GM13977 (cell line): Measurements from ENCODE around the gene LRRC14B.
"Not testable (repeated sequence)": the region's sequence is repeated elsewhere in the genome, so short reads cannot be mapped to it uniquely, and the experiment has no call there.

Experiments
- DNase-seq: peaks from one replicate; pipeline ENCODE4 v3.0.0; 2012; ENCODE audit warnings: low spot score
- in situ Hi-C: fragments of 300-500 bp; cut with MboI; formaldehyde crosslinking; loops from one replicate; pipeline ENCODE4 v1.12.0; 2022; ENCODE audit warnings: low sequenced_read_pairs, low pct_unique_long_range_greater_than_20kb, mixed read lengths, inconsistent platforms; ENCODE audit not compliant: unreplicated experiment
- TF ChIP-seq, protein P1 (sequence below): IDR thresholded peaks from 2 replicates; pipeline ENCODE4 v1.5.1; 2012; ENCODE audit warnings: mild to moderate bottlenecking, control low read depth; ENCODE audit not compliant: insufficient read depth; ENCODE audit errors: extremely low read depth, missing control alignments

LRRC14B gene

DNA sequence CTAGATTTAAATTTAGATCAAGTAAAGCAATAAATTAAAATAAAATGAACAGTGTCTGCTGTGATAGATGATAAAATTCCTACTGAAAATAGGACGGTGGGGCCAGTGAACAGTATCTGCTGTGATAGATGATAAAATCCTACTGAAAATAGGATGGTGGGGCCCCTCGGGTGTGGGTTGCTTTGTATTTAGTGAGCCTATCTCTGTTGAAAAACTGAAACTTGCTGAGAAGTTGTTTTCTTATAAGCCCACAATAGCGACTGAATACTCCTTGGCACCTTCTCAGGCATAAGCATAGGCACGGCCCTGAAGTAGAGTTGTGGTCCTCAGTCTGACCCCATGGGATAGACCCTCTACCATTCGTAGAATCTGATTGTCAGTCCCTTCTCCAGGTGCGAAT lies 32.5 kb downstream of the LRRC14B start:
- no peak for DNase-seq
- TF ChIP-seq, protein P1, sequence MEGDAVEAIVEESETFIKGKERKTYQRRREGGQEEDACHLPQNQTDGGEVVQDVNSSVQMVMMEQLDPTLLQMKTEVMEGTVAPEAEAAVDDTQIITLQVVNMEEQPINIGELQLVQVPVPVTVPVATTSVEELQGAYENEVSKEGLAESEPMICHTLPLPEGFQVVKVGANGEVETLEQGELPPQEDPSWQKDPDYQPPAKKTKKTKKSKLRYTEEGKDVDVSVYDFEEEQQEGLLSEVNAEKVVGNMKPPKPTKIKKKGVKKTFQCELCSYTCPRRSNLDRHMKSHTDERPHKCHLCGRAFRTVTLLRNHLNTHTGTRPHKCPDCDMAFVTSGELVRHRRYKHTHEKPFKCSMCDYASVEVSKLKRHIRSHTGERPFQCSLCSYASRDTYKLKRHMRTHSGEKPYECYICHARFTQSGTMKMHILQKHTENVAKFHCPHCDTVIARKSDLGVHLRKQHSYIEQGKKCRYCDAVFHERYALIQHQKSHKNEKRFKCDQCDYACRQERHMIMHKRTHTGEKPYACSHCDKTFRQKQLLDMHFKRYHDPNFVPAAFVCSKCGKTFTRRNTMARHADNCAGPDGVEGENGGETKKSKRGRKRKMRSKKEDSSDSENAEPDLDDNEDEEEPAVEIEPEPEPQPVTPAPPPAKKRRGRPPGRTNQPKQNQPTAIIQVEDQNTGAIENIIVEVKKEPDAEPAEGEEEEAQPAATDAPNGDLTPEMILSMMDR = no peak
- in situ Hi-C loops = no loop called here

DNA sequence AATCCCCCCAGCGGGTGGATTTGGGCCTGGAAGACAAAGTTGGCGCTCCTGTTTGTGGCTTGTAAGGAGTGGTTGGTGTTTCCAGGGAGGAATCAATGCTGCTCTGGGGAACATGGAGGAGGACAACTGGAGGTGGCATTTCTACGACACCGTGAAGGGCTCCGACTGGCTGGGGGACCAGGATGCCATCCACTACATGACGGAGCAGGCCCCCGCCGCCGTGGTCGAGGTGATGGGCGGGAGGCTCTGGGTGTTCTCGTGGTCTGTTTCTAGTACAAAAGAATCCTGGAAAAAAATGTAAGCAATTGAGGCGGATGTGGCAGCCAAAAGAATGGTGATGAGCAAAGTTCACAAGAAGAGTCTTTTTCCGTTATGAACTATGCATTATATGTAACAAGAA lies 34.0 kb downstream of the LRRC14B start:
- DNase-seq = no peak
- in situ Hi-C loops = no loop called here
- TF ChIP-seq, protein P1 = no peak

DNA sequence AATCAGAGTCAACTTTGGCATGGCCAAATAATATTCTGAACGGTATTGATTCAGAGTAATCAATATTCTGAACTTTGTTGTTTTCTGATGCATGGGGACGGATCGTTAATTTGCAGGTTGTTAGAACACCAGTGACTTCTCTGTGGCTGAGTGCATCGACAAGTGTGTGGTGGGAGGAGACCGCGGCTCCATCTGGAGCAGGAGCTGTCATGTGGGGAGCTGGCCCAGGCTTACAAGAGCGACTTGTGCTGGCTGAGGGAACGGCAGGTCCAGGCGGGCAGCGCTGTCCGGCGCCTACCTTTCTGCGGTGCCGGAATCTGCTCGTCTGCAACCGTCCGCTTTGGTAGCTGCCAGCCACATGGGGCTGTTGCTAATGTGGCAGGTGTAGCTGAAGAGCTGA lies 36.1 kb downstream of the LRRC14B start:
- DNase-seq, in situ Hi-C loops: not testable (repeated sequence)

GRCh38 chr5:228886-229285 lies 37.6 kb downstream of the LRRC14B start:
- in situ Hi-C loops = no loop called here
- no peak for DNase-seq
- TF ChIP-seq, protein P1 = no peak

DNA sequence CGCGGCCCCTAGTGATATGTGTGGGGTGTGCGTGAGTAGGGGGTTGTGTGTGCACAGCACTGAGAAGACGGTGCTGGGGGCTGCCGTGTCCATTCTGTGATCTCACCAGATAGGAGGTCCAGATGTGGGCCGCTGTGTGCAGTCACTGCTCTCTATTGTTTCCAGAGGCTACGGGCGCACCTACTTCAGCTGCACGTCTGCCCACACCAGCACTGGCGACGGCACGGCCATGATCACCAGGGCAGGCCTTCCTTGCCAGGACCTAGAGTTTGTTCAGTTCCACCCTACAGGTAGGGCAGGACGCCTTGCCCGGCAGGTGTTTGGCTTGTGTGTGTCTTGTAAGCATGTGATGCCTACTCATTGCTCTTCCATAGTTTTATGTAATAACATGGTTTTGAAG lies 39.4 kb downstream of the LRRC14B start:
- TF ChIP-seq, protein P1 = no peak
- in situ Hi-C loops = no loop called here

GRCh38 chr5:231661-232060 lies 40.4 kb downstream of the LRRC14B start:
- TF ChIP-seq, protein P1 = no peak

More for the DNA sequence above, 39.4 kb downstream of the LRRC14B start:
- DNase-seq = no peak

DNA sequence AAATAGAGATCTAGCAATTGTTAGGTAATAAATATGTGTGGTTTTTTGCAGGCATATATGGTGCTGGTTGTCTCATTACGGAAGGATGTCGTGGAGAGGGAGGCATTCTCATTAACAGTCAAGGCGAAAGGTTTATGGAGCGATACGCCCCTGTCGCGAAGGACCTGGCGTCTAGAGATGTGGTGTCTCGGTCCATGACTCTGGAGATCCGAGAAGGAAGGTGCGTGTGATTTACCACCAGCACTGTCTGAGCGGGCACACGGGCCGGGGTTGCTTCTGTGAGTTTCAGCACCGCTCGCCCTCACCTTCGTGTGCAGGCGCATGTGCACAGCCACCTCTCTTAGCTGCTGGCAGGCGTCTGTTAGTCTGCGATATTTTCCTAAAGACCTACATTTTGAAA lies 42.1 kb downstream of the LRRC14B start:
- DNase-seq, in situ Hi-C loops: not testable (repeated sequence)

More at GRCh38 chr5:231661-232060, 40.4 kb downstream of the LRRC14B start:
- no peak for DNase-seq
- in situ Hi-C loops = no loop called here

- DNase-seq = no peak
- TF ChIP-seq, protein P1 = no peak
- in situ Hi-C loops = no loop called here
These were observed 43.2 kb downstream of the LRRC14B start for GRCh38 chr5:234450-234849.

- DNase-seq, in situ Hi-C loops: not testable (repeated sequence)
These were observed 44.2 kb downstream of the LRRC14B start for GRCh38 chr5:235527-235926.

DNA sequence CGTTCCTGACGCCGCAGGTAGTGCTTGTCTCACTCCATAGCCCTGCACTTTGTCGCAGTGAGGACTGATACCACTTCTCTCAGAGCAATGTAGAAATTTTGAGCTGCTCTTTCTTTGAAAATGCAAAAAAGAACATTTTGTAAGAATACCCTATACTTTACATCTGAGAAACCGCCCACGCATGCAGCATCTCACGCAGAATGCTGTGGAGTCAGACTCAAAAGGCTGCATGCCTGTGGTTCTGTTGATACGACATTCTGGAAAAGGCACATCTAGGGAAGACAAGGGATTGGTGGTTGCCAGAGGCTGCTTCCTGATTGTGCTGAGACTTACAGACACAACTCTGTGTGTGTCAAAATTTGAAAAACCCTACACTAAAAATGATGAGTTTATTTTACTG lies 46.6 kb downstream of the LRRC14B start:
- in situ Hi-C loops, DNase-seq: not testable (repeated sequence)

GRCh38 chr5:240550-240949 lies 49.3 kb downstream of the LRRC14B start:
- DNase-seq, in situ Hi-C loops: not testable (repeated sequence)

DNA sequence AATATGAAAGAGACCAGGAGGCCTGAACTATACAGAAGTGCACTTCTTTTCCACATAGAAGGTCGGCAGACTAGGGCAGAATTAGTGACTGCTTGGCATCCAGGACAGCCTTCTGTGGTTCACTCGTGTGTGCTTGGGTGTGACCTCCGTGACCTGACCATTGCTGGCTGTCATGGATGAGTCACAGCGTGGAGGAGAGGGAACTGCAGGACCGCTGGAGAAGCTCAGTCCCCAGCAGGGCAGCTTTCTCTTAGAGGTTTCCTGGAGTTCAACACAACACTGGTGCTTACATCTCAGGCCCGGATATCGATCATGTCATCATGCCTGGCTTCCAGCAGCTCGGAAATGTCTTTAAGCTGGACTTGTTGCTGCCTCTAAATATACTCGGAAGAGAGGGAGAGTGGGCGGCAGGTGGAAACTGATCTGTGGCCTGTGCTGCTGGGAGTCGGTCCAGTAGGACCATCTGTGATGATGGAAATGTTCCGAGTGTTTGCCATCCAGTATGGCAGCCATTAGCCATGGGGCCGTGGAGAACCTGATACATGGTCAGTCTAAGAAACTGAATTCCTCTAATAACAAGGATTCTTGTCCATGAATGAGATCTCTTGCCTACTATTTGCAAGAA lies 49.9 kb downstream of the LRRC14B start:
- in situ Hi-C loops, DNase-seq: not testable (repeated sequence)
